G401.6 (cell line): ENCODE results near the gene SAYSD1.

Experiments
- FAIRE-seq: peaks from 2 replicates; lab custom pipeline; 2012; peaks lifted over from hg19 to GRCh38; lab: Jason Lieb, UNC

Gene SAYSD1

GRCh38 chr6:39079197-39080125 lies 35.5 kb downstream of the SAYSD1 start:
- FAIRE-seq = no peak

GRCh38 chr6:39078695-39079094 lies 36.3 kb downstream of the SAYSD1 start:
- no peak for FAIRE-seq

- FAIRE-seq = no peak
These were observed 36.9 kb downstream of the SAYSD1 start for GRCh38 chr6:39077882-39078594.

GRCh38 chr6:39076623-39077535 lies 38.1 kb downstream of the SAYSD1 start:
- FAIRE-seq = no peak

GRCh38 chr6:39075807-39076622 lies 39.0 kb downstream of the SAYSD1 start:
- FAIRE-seq = no peak

GRCh38 chr6:39075010-39075686 lies 39.8 kb downstream of the SAYSD1 start:
- FAIRE-seq = no peak

- FAIRE-seq = no peak
These were observed 40.5 kb downstream of the SAYSD1 start for GRCh38 chr6:39074486-39074885.

GRCh38 chr6:39073471-39074355 lies 41.3 kb downstream of the SAYSD1 start:
- no peak for FAIRE-seq

GRCh38 chr6:39072830-39073229 lies 42.2 kb downstream of the SAYSD1 start:
- FAIRE-seq = no peak

- FAIRE-seq = no peak
These were observed 46.6 kb downstream of the SAYSD1 start for GRCh38 chr6:39068391-39068790.

GRCh38 chr6:39065561-39065960 lies 49.4 kb downstream of the SAYSD1 start:
- no peak for FAIRE-seq

GRCh38 chr6:39063526-39063925 lies 51.5 kb downstream of the SAYSD1 start:
- FAIRE-seq = no peak

- no peak for FAIRE-seq
These were observed 52.8 kb downstream of the SAYSD1 start for GRCh38 chr6:39062014-39062740.

- FAIRE-seq = no peak
These were observed 53.4 kb downstream of the SAYSD1 start for GRCh38 chr6:39061588-39061987.

- no peak for FAIRE-seq
These were observed 53.8 kb downstream of the SAYSD1 start for GRCh38 chr6:39061182-39061581.

- FAIRE-seq = no peak
These were observed 54.4 kb downstream of the SAYSD1 start for GRCh38 chr6:39060467-39061160.

- no peak for FAIRE-seq
These were observed 55.3 kb downstream of the SAYSD1 start for GRCh38 chr6:39059496-39060310.
